IMR-90 (cell line): Measurements from ENCODE around the gene USP9X. TPM values are rescaled to one million over a fixed set of nuclear protein-coding genes. Genes with fewer than 3 reads are reported as not detected.
A peak's percentile ranks its signal among the peaks of the same experiment; 100 is the strongest.

ENCODE experiments used
- ATAC-seq: fragments of 200-7000 bp; cut with Tn5 transposase; 2 replicates; pipeline ENCODE4 v1.9.1; 2020; ENCODE audit warnings: low read depth, mild to moderate bottlenecking, moderate library complexity
- BruUV-seq: library from RNA; stranded (reverse); fragments of 400-500 nt; replicated peaks from 2 replicates; lab custom pipeline; 2021; lab: Mats Ljungman, UMichigan
- CTCF ChIA-PET: fragments of 300-600 bp; formaldehyde crosslinking; extraction: SDS; loops from one replicate; lab custom pipeline; 2021; ENCODE audit warnings: antibody characterized with exemption; lab: Yijun Ruan, JAX
- POLR2A ChIA-PET: fragments of 300-600 bp; sonication (Branson Sonifier 250); formaldehyde crosslinking; loops from one replicate; lab custom pipeline; 2022; ENCODE audit warnings: antibody characterized with exemption; ENCODE audit not compliant: unreplicated experiment; lab: Charles Lee
- DNase-seq: peaks from one replicate; pipeline ENCODE4 v3.0.0; 2013
- H2AFZ ChIP-seq: replicated peaks from 2 replicates; pipeline ENCODE3; 2013; ENCODE audit warnings: low read length, mild to moderate bottlenecking; ENCODE audit not compliant: poor library complexity
- H2AK5ac ChIP-seq: 2 replicates; pipeline ENCODE4 v1.6.1; 2013; ENCODE audit warnings: low read depth, low read length, inconsistent platforms
- H2AK9ac ChIP-seq: replicated peaks from 2 replicates; pipeline ENCODE3; 2013; ENCODE audit warnings: mild to moderate bottlenecking, low read depth, low read length, moderate library complexity; ENCODE audit not compliant: poor library complexity
- H2BK120ac ChIP-seq: 2 replicates; pipeline ENCODE4 v1.6.1; 2013; ENCODE audit warnings: low read depth, low read length, inconsistent platforms
- H2BK15ac ChIP-seq: 3 replicates; pipeline ENCODE4 v1.6.1; 2013; ENCODE audit warnings: low read depth, low read length, inconsistent platforms
- H2BK20ac ChIP-seq: 2 replicates; pipeline ENCODE4 v1.6.1; 2013; ENCODE audit warnings: low read depth, mild to moderate bottlenecking, inconsistent platforms, low read length, moderate library complexity
- H2BK5ac ChIP-seq: 2 replicates; pipeline ENCODE4 v1.6.1; 2013; ENCODE audit warnings: mild to moderate bottlenecking, low read depth, low read length, inconsistent platforms; ENCODE audit not compliant: poor library complexity, severe bottlenecking
- H3K14ac ChIP-seq: replicated peaks from 2 replicates; pipeline ENCODE4 v1.6.1; 2013; ENCODE audit warnings: low read depth, low read length, inconsistent platforms
- H3K18ac ChIP-seq: 2 replicates; pipeline ENCODE4 v1.6.1; 2013; ENCODE audit warnings: low read depth, low read length, control low read depth
- H3K23ac ChIP-seq: 2 replicates; pipeline ENCODE4 v1.6.1; 2013; ENCODE audit warnings: low read depth, low read length, inconsistent platforms
- H3K27ac ChIP-seq: 2 replicates; pipeline ENCODE4 v1.5.1; 2013; ENCODE audit warnings: mild to moderate bottlenecking, control low read depth, low read length; ENCODE audit not compliant: insufficient read depth
- H3K27me3 ChIP-seq: 2 replicates; pipeline ENCODE4 v1.6.1; 2013; ENCODE audit warnings: low read length; ENCODE audit not compliant: control insufficient read depth, insufficient read depth
- H3K36me3 ChIP-seq: 2 replicates; pipeline ENCODE4 v1.6.1; 2013; ENCODE audit warnings: low read length, mixed read lengths; ENCODE audit not compliant: control insufficient read depth, insufficient read depth
- H3K4ac ChIP-seq: 2 replicates; pipeline ENCODE4 v1.6.1; 2013; ENCODE audit warnings: low read depth, low read length, inconsistent platforms
- H3K4me1 ChIP-seq: 2 replicates; pipeline ENCODE4 v1.6.1; 2013; ENCODE audit warnings: low read length, mixed read lengths; ENCODE audit not compliant: control insufficient read depth, insufficient read depth
- H3K4me2 ChIP-seq: 2 replicates; pipeline ENCODE4 v1.6.1; 2013; ENCODE audit warnings: low read depth, mild to moderate bottlenecking, control low read depth, low read length, moderate library complexity
- H3K4me3 ChIP-seq: 2 replicates; pipeline ENCODE4 v1.5.1; 2013; ENCODE audit warnings: low read depth, mild to moderate bottlenecking, control low read depth, low read length, moderate library complexity; ENCODE audit not compliant: insufficient read depth
- H3K56ac ChIP-seq: 2 replicates; pipeline ENCODE4 v1.6.1; 2013; ENCODE audit warnings: low read length, inconsistent platforms; ENCODE audit not compliant: insufficient read depth; ENCODE audit errors: extremely low read depth
- H3K79me1 ChIP-seq, 2 experiments: 2 replicates each; pipeline ENCODE4 v1.6.1; 2013; ENCODE audit warnings: low read length in 2 of 2, inconsistent platforms in 1 of 2, low read depth in 1 of 2
- H3K9ac ChIP-seq: 2 replicates; pipeline ENCODE4 v1.6.1; 2013; ENCODE audit warnings: low read depth, low read length, control low read depth
- H3K9me1 ChIP-seq: 2 replicates; pipeline ENCODE4 v1.6.1; 2013; ENCODE audit warnings: low read length, inconsistent platforms; ENCODE audit not compliant: insufficient read depth
- H3K9me3 ChIP-seq: 2 replicates; pipeline ENCODE4 v1.6.1; 2013; ENCODE audit warnings: low read length; ENCODE audit not compliant: control insufficient read depth, insufficient read depth
- H4K20me1 ChIP-seq: 2 replicates; pipeline ENCODE4 v1.6.1; 2013; ENCODE audit warnings: low read length, inconsistent platforms; ENCODE audit not compliant: insufficient read depth
- H4K5ac ChIP-seq: 2 replicates; pipeline ENCODE4 v1.6.1; 2013; ENCODE audit warnings: mild to moderate bottlenecking, low read depth, low read length, control low read depth
- H4K8ac ChIP-seq, 2 experiments: 2 replicates each; pipeline ENCODE4 v1.6.1; 2013; ENCODE audit warnings: low read depth in 2 of 2, low read length in 2 of 2, control low read depth in 1 of 2, inconsistent platforms in 1 of 2
- H4K91ac ChIP-seq: 2 replicates; pipeline ENCODE4 v1.6.1; 2013; ENCODE audit warnings: low read depth, low read length, inconsistent platforms; ENCODE audit not compliant: insufficient read depth
- CEBPB ChIP-seq: IDR thresholded peaks from 2 replicates; pipeline ENCODE4 v1.6.1; 2012; ENCODE audit warnings: low read depth, low read length, improper control_type of control experiment
- WGBS, 2 experiments: methylation state at CpG; one replicate each; pipeline versions ENCODE4 v1.1.5 to v1.1.7; 2013; ENCODE audit warnings: missing lambda C conversion rate in 2 of 2; ENCODE audit not compliant: insufficient read length in 1 of 2; ENCODE audit errors: extremely low coverage in 2 of 2; 5-methylcytosine and 5-hydroxymethylcytosine counted together
- dilution Hi-C: fragments of 300-500 bp; cut with HindIII; formaldehyde crosslinking; loops from one replicate; pipeline ENCODE4 v1.14.3; 2018; ENCODE audit warnings: low sequenced_read_pairs; ENCODE audit not compliant: unreplicated experiment
- in situ Hi-C: fragments of 300-500 bp; cut with MboI; formaldehyde crosslinking; loops from 3 replicates; pipeline ENCODE4 v1.14.3; 2019; ENCODE audit warnings: low sequenced_read_pairs, inconsistent platforms, mixed read lengths
- intact Hi-C: fragments of 100-400 bp; cut with micrococcal nuclease; formaldehyde crosslinking; loops from 2 replicates; pipeline ENCODE4 v1.10.0; 2022
- polyA plus RNA-seq, 3 experiments: library from polyadenylated mRNA; depleted of rRNA; stranded (reverse); fragments of >200 nt; gene quantifications; 2 replicates each; pipeline ENCODE4 v1.2.3, GENCODE V29; 2012; ENCODE audit warnings: low replicate concordance in 1 of 3
- total RNA-seq: library from RNA; depleted of rRNA; stranded (reverse); fragments of >200 nt; gene quantifications from 2 replicates; pipeline ENCODE4 v1.2.3, GENCODE V29; 2012
- TF ChIP-seq, protein P1 (sequence below): fragments of 150-350 bp; IDR thresholded peaks from 2 replicates; pipeline ENCODE4 v1.6.1; 2017; ENCODE audit warnings: mild to moderate bottlenecking, antibody characterized with exemption, low read length, low read depth

The USP9X gene
- total and polyA plus RNA-seq, 2 of the 4 experiments (the other 2 are of a cell fraction): 17.5 to 104 TPM

DNA sequence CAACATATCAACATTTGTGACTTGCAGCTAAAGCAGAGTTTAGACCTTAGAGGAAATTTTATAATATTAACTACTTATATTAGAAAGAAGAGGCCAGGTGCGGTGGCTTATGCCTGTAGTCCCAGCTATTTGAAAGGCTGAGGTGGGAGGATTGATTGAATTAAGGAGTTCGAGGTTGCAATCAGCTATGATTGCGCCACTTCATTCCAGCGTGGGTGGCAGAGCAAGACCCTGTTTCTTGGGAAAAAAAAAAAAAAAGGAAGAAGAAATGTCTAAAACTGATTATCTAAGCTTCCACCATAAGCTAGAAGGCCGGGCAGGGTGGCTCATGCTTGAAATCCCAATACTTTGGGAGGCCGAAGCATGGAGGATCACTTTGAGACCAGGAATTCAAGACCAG lies 42.0 kb upstream of the USP9X start:
- Histone ChIP-seq H2AK9ac (no peak overlapping the region), H3K9me1 (no peaks in the 10 kb centered on the region), H3K27ac (no peak overlapping the region; the same call in 1 of the 2 replicates), H3K14ac (no peak overlapping the region), H2BK120ac (no peak overlapping the region), H2AK5ac (no peak overlapping the region), H4K91ac (no peak overlapping the region), H3K4me1 (peaks cover 3% of the 10 kb centered on the region), H2BK20ac (no peak overlapping the region), H3K56ac (no peak overlapping the region), H2AFZ (no peak overlapping the region), H3K79me1 (no peaks in the 10 kb centered on the region), H3K9ac (no peak overlapping the region), H2BK15ac (no peak overlapping the region), H4K8ac (no peak overlapping the region), H3K4me2 (peak overlapping the region; percentile 41; the same call in 1 of the 2 replicates), H4K5ac (no peak overlapping the region), H3K36me3 (no peaks in the 10 kb centered on the region), H2BK5ac (peak overlapping the region; percentile 36), H3K18ac (peak overlapping the region; percentile 57; the same call in 1 of the 2 replicates), H3K4me3 (no peak overlapping the region), H3K27me3 (peaks cover 3% of the 10 kb centered on the region; the same call in 1 of the 2 replicates), H3K23ac (no peak overlapping the region), H3K4ac (no peak overlapping the region), H3K9me3 (no peaks in the 10 kb centered on the region), H4K20me1 (no peaks in the 10 kb centered on the region)
- TF ChIP-seq, protein P1, sequence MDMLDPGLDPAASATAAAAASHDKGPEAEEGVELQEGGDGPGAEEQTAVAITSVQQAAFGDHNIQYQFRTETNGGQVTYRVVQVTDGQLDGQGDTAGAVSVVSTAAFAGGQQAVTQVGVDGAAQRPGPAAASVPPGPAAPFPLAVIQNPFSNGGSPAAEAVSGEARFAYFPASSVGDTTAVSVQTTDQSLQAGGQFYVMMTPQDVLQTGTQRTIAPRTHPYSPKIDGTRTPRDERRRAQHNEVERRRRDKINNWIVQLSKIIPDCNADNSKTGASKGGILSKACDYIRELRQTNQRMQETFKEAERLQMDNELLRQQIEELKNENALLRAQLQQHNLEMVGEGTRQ: no peak
- peak; percentile 63 for TF ChIP-seq CEBPB
- no peak for DNase-seq
- dilution Hi-C loops: no loop called here
- intact Hi-C loops: no loop called here
- BruUV-seq: no TSS peak
- in situ Hi-C loops: no loop called here
- ChIA-PET CTCF (no interaction called here), POLR2A (no interaction called here)
- WGBS, 2 experiments: no CpG with 5 or more reads among the region's 6 CpGs
- no peak for ATAC-seq
